KG1 (cell line): ENCODE data around the gene VPS33B.
A peak's percentile ranks its signal among the peaks of the same experiment; 100 is the strongest.
"Not testable (repeated sequence)": the region's sequence is repeated elsewhere in the genome, so short reads cannot be mapped to it uniquely, and the experiment has no call there.

Source experiments
- DNase-seq: peaks from one replicate; lab custom pipeline; 2025; lab: John Stamatoyannopoulos, UW

VPS33B gene

DNA sequence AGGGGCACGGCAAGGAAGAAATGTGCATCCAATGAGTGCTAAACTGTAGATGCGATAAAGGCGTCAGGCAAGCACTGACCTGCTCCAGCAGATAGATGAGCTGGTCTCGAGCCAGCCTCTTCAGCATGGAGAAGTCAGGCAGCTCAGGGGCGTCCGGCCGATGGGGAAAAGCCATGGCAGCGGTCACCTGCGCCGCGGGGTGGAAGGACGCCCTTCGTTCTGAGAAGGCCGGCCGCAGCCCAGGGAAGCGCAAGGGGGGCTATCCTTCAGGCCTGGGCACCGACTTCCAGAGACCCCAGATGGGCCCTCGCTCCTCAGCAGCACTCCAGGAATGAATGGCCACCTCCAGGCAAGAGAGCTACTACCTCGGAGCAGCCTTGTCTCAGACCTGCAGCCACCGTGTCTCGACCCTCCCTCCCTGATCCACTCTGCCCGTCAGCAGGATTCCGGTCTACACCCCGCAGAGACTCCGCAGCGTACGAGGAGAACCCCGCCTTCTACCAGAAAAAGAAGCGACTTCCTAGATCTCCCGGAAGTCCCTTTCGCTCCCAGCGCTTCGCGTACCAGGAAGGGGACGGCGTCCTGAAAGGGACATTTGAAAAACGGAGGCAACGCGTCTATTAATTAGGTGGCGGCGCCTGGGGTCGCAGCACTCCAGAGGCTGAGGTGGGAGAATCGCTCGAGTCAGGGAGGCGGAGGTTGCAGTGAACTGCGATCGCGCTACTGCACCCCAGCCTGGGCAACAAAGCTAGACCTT, at the start of gene VPS33B:
Gene VPS33B (minus strand): TSS at position 520 of the 757 bp plus-strand sequence. CDS start 345 bp downstream, at position 175.
- peak; percentile 45 for DNase-seq

DNA sequence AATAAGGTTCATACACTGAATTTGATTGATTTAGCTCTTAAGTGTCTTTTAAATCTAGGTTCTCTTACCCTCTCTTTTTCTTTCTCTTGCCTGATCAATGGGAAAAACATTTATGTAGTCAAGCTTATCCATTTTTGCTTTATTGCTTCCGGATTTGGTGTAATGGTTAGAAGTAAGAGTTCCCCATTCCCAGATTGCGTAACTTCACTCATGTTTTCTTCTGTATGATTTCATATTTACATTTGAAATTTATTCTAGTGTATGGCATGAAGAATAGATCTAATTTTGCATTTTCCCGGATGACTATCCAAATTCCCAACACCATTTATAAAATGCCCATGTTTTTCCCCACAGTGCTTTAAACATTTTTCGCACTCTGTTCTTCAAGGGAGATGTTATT, 49.8 kb upstream of the VPS33B start:
- no peak for DNase-seq

DNA sequence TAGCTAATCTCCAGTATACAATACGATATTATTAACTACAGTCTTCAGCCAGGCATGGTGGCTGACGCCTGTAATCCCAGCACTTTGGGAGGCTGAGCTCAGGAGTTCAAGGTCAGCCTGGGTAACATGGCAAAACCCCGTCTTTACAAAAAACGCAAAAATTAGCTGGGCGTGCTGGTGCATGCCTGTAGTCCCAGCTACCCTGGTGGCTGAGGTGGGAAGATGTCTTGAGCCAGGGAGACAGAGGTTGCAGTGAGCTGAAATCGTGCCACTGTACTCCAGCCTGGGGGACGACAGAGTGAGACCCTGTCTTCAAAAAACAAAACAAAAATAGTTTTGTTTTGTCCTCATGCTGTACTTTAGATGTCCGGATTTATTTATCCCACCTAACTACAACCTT, 48.5 kb upstream of the VPS33B start:
- no peak for DNase-seq

DNA sequence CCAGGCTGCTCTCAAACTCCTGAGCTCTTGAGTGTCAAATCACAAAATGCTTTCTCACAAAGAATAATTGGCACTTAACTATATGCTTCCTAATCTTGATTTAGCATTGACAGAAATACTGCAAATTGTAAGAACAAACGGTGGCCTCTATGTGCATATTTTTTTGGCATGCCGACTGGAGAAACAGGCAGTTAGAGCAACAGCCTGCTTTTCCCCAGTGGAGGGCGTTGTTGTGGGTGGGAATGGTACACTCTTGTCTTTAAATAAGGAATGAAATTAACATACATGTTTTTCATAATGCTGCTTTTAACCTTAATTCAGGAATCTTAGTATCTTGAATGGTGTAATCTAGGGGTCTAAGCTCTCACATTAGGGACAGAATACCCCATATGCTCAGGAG, 46.6 kb upstream of the VPS33B start:
- DNase-seq = no peak

DNA sequence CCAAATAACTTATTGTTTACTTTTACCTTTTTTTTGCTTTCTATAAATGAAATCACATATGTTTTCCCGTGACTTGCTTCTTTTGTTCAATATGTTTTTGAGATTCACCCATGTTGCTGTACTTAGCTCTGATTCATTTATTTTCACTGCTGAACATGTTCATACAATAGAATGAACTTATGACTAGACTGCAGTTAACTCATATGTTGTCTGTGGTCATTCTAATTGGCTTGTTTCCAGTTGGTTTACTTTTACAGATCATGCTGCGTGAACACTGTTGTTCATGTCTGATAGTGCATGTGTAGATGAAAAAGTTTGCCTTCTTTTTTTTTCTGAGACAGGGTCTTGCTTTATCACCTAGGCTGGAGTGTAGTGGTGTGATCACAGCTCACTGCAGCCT, 46.0 kb upstream of the VPS33B start:
- no peak for DNase-seq

DNA sequence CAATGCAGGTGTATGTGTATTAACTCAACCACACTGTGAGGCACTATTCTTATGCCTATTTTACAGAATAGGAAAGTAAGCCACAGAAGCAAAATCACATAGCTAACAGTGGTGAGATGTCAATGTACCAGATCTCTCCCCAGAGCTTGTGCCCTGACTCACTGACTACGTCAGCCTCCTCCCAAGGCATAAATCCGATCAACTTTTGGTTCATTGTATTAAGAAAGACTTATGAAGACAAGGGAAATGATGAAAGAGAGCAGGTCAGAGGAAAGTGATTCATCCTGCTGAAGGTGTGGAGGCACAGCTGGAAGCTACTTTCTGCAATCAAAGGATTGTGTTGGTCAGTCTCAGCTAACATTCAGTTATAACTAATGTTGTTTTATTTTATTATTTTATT, 44.6 kb upstream of the VPS33B start:
- DNase-seq = no peak

DNA sequence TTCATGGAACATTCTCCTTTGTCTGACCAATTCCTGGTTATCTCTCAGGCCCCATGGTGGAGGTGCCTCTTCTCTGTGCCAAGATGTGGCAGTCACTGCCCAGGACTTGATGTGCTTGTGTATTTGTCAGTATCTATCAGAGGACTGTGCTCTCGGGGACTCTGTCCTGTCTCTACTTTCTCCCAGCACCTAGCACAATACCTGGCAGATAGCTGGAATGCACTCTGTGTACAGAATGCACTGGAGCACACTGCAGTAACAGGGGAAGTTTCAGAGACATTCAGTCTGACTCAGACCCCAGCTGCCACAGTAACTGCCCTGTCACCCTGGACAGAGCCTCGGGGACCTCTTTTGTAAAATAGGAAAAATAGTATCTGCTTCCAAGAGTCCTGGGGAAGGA, 43.1 kb upstream of the VPS33B start:
- DNase-seq = no peak

DNA sequence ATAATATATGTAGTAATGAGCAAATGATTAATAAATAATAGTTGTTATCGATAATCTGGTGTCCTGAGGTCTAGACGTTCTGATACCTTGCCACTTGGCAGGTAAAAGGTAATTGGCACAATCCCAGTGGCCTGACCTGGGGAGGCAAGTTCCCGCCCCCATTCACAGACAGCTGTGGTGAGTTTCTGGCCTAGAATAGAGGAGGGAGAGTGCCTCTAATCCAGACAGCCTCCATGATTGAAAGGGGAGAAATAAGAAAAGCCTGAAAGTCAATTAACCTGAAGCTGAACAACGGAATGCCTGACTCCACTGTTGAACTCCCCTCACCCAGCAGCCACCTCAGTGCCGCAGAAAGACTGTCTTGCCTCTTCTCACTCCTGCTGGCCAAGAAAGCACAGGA, 39.6 kb upstream of the VPS33B start:
- no peak for DNase-seq

DNA sequence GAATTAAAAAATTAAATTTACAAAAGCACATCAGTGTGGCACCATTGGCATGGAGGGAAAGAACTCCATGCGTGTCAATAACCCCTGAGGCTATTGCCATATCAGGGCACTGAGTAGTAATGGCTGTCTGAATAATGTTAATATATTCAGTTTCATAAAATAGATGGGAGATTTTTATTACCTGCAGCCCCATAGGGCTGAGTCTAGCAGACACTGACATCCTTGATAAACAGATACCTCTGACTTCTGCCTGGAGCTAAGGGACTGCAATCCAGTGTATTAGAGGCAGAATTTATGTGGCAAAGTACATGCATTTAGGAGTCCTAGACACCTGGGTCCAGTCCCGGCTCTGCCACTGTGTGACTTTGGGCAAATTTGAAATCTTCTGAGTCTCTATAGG, 38.8 kb upstream of the VPS33B start:
- no peak for DNase-seq

DNA sequence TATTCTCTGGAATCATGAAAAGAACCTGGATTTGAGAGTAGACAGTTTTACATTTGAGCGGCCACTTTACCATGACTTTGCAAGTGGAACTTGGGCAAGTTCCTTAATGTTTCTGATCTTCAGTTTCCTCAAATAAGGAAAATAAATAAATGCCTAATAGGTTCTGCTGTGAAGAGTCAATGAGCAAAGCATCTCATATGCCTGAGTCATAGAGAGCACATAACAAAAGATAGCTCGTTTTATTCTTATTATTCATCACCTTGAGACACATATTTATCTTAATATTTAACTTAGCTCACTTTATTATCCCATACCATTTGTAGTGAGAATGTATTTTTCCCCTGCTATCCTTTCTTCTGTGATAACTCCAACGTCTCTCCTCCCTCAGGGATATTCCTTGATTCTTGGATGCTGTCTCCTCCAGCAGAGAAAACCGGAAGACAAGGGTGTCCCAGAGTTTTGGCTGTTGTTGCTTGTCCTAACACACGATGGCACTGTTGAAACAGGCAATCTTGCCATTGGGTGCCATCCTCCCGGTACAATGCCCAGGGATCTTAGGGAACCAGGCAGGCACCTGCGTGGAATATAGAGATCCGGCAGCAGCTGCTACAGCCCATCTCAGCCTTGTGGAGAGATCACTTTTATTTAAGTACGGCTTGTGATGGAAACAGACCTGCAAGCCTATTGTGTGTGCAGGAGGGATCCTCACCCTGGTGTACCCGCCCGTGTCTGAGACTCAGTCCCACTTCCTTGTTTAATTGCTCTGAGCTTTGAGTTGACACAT, 33.3 kb upstream of the VPS33B start:
- no peak for DNase-seq

DNA sequence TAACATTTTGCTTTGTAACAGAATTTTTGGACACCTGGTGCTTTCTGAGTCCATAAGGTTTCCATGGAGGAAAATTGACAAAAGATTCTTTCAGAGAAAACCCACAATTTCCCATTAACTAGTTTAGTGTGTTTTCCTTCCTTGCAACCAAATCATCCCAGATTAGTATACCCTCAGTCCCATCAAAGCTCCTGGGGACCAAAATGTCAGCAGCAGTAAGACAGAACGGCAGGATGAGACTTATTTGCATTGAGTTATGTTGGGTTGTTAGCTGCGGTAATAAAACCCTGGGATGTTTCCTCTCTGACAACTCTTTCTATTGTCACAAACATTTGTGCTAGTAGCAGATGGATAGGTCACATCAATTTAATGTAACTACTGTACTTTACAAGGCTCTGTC, 32.4 kb upstream of the VPS33B start:
- DNase-seq = no peak

DNA sequence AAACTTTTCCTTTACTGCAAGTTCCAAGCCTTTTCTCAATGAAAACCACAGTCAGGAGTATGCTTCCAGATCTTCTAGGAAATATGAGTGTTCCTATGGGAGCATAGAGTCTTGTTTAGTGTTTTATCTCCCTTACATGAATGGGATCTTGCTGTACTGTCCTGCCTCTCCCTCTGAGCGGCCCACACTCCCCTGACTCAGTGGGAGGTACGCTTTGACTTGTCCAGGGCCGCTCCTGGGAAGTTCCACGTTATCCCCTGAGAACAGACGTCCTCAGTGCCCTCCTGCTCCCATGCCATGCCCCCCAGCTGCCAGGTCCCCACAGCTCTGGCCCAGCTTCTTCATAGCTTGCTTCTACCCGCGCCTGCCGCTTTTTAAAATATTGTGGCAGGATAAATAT, 28.9 kb upstream of the VPS33B start:
- DNase-seq = no peak

DNA sequence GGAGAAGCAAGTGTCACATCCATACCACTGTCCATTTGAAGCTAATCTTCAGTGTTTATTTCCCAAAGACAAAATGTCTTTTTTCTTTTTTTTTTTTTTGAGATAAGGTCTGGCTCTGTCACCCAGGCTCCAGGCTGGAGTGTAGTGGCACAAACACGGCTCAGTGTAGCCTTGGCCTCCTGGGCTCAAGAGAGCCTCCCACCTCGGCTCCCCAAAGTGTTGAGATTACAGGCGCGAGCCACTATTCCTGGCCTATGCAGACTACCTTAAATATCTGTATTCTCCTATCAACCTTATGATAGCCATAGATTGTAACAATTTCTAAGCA, 27.7 kb upstream of the VPS33B start:
- DNase-seq = no peak

DNA sequence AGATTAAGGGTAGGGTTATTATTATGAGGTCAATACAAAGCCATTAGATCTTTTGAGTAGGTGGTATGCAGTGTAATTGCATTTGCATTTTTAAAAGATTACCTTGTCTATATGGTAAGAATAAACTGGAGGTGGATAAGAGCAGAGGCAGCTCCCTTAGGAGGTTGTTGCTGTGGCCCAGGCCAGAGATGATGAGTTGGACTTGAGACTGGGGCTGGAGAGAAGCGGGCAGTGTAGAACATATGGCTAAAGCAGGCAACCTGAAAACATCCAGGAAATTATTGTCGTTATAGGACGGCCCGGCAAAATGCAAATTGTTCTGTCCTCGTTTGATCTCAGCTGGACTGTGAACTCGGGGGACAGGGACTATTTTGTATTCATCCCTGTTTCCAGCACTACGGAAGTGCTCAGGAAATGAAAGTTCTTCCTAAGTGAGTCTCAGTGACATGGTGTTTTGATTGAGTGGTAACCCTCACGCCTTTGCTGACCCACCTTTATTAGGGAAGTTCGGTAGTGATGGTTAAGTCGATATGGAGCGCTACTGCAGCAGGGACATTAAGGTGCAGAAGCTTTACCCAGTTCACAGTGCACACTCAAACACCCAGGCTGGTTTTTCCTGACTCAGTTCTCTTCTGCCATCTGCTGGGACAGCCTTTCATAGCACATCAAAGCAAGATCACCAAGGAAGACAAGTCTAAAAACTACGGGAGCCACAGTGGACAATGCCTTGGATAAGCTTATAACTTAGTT, 27.2 kb upstream of the VPS33B start:
- DNase-seq = peak; percentile 35

DNA sequence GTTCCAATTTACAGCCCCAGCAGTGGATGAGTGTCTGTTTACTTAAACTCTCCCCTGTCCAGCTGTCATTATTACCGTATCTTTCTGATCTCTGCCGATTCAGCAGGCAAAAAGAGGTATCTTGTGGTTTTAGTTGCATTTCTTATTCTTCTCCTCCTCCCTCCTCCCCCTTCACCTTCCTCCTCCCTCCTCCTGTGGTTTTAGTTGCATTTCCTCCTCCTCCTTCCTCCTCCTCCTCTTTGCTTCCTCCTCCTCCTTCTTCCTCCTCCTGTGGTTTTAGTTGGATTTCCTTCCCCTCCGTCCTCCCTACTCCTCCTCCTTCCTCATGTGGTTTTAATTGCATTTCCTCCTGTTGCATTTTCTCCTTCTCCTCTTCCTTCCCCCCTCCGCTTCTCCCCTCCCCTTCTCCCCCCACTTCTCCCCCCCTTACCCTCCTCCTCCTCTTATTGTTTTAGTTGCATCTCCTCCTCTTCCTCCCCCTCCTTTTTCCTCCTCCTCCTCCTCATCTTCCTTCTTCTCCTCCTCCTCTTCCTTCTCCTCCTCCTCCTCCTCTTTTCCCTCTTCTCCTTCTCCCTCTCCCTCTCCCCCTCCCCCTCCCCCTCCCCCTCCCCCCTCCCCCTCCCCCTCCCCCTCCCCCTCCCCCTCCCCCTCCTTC, 25.3 kb upstream of the VPS33B start:
- no peak for DNase-seq

DNA sequence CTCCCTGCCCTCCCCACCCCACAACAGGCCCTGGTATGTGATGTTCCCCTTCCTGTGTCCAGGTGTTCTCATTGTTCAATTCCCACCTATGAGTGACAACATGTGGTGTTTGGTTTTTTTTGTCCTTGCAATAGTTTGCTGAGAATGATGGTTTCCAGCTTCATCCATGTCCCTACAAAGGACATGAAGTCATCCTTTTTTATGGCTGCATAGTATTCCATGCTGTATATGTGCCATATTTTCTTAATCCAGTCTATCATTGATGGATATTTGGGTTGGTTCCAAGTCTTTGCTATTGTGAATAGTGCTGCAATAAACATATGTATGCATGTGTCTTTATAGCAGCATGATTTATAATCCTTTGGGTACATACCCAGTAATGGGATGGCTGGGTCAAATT, 23.7 kb upstream of the VPS33B start:
- not testable (repeated sequence) for DNase-seq

DNA sequence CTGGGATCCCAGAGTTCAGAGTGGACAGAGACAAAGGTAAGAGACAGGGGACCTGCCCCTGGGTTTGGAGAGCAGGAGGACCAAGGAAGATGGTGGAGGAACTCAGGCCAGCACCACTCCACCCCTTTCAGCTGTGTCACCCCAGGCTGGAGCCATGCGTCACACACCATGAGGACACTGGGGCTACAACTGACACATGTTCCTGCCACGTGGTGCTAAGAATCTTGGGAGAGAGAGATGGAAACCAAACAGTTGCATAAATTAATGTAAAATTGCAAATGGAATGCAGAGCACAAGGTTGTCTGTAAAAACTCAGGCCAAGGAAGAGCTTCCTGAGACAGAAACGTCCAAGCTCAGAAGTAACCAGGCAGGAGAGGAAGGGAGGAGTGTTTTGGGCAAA, 22.7 kb upstream of the VPS33B start:
- no peak for DNase-seq

DNA sequence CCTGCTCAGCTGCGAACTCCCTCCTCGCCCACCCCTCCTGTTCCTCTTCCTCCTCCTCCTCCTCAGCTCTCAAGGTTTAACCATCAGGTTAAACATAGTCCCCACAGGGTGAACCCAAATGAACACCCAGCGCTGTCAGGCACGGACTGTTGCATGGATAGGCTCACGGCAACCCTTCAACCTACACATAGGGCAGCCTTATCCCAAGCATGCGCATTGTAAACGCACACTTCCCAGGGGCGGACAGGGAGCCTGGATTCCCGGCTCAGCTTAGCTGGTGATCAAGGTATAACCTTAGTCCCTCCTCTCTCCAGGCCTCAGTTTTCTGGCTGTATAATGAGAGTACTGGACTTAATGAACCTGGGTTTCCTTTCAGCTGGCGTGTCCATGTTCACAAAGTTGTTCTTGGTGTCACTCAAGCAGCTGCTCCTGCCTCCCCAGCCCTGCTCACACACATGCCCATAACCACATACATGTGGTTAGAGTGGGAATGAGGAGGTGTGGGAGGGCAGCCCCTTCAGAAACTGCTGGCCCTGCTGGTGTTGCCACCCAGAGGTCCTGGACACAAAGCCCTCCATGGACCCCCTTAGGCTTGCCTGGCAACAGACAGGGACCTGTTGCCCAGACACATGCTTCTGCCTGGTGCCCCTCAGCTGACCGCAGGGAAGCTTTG, 20.9 kb upstream of the VPS33B start:
- DNase-seq = no peak

DNA sequence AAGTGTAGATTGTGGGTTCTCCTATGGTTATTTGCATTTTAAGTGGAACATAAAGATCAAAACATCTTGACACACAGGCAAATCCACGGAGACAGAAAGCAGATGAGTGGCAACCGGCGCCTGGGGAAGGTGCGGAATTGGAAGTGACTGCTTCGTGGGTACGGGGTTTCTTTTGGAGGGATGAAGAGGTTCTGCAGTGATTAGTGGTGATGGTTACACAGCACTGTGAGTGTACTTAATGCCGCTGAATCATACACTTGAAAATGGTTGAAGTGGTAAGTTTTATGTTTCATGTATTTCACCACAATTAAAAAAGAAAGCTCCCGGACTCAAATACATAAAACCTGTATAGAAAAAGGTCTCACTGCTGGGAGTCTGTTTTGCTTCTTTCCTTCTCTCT, 18.5 kb upstream of the VPS33B start:
- no peak for DNase-seq

DNA sequence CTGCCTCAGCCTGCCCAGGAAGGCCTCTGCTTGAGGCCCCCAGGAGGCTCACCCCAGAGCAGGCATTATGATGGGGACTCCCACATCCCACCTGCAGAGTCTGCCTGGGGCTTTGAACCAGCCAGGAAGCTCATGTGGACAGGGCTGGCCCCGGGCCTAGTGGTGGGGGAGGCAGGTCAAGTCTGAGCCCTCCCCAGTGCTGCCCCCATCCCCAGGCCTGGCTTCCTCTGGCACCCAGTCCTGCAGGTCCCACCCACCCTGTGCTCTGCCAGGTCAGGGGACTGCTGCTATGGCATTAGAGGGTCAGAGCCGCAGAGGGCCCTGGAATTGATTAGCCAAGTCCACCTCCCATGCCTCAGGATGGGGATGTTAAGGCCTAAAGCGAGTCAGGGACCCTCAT, 17.6 kb upstream of the VPS33B start:
- DNase-seq = no peak

DNA sequence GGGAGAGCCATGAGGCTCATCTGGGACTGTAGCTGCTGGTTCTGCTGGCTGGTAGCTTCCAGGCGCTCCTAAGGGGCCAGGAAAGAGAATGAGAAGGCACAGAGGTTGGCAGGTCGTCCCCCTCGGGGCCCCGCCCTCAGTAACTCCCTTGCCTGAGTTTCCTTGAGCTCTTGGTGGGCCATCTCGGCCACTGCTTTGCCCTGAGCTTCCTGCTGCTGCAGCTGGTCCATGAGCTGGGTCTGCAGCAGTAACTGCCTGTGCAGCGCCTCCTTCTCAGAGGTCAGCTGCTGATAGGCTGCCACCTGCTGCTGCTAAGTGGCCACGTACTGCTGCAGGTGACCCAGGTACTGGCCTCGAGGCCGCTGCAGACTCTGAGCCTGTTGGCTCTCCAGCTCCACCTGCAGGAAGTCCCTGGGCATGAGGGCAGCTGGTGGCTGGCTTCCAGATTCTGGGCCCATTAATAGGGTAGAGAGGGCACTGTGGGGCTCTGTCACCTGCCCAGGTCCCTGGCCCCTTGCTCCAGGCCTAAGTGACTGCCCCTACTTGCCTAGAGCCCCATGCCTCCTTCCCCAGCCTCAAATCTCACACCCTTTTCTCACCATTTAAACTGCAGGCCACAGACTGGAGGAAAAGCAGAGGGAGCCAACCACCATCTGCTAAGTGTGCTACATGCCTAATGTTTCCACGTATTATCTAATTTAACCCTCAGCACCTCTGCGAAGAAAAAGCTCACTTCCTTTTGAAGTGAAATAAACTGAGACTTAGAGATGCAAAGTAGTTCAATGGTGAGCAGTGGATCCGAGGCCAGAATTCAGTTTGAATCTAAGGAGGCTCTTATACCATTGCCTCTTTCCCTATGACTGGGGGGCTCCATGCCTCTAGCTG, 10.8 kb upstream of the VPS33B start:
- DNase-seq = no peak
